NCI-H1436 (cell line): ENCODE measurements around the gene MAPK4.
"Not testable (repeated sequence)": the region's sequence is repeated elsewhere in the genome, so short reads cannot be mapped to it uniquely, and the experiment has no call there.

Experiments used
- DNase-seq: peaks from one replicate; lab custom pipeline; 2025; lab: John Stamatoyannopoulos, UW

The MAPK4 gene

GRCh38 chr18:50754297-50754696 is 194.4 kb downstream of the MAPK4 start:
- no peak for DNase-seq

DNA sequence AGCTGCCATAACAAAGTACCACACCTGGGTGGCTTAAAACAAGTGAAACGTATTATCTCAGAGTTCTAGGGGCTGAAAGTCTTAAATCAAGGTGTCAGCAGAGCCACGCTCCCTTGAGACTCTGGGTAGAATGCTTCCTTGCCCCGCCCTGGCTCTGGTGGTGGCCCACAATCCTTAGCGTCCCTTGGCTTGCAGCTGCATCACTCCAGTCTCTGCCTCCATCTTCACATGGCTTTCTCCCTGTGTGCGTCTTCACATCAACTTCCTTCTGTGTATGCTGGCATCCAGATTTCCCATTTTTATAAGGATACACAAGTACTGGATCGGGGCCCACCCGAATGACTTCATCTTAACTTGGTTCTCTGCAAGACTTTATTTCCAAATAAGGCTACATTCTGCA is 197.5 kb downstream of the MAPK4 start:
- no peak for DNase-seq

GRCh38 chr18:50769463-50769862 is 209.6 kb downstream of the MAPK4 start:
- DNase-seq: no peak

- no peak for DNase-seq
Observed at GRCh38 chr18:50775207-50775606, 215.3 kb downstream of the MAPK4 start.

GRCh38 chr18:50775726-50776125 is 215.8 kb downstream of the MAPK4 start:
- no peak for DNase-seq

GRCh38 chr18:50776383-50776782 is 216.5 kb downstream of the MAPK4 start:
- DNase-seq: no peak

- not testable (repeated sequence) for DNase-seq
Observed at GRCh38 chr18:50779021-50779420, 219.1 kb downstream of the MAPK4 start.
